HFFc6 (cell line): ENCODE results near the gene PRMT3. TPM values are rescaled to one million over a fixed set of nuclear protein-coding genes. Genes with fewer than 3 reads are reported as not detected.

ENCODE experiments used
- DNase-seq: peaks from one replicate; pipeline ENCODE4 v3.0.0-alpha.2; 2018
- H3K27ac Mint-ChIP-seq: 2 replicates; pipeline ENCODE4 v1.8.0; 2020; ENCODE audit warnings: mild to moderate bottlenecking, mixed read lengths
- H3K27me3 Mint-ChIP-seq: 2 replicates; pipeline ENCODE4 v1.8.0; 2021; ENCODE audit warnings: mild to moderate bottlenecking, moderate library complexity, mixed read lengths; ENCODE audit not compliant: insufficient read depth
- H3K36me3 Mint-ChIP-seq: 2 replicates; pipeline ENCODE4 v1.8.0; 2021; ENCODE audit warnings: low read depth, mixed read lengths
- H3K4me1 Mint-ChIP-seq: 2 replicates; pipeline ENCODE4 v1.8.0; 2020; ENCODE audit warnings: low read depth, mixed read lengths
- H3K4me3 Mint-ChIP-seq: 2 replicates; pipeline ENCODE4 v1.8.0; 2020; ENCODE audit warnings: mild to moderate bottlenecking, moderate library complexity, mixed read lengths
- H3K9me3 Mint-ChIP-seq: 2 replicates; pipeline ENCODE4 v1.8.0; 2020; ENCODE audit warnings: mild to moderate bottlenecking, mixed read lengths
- total RNA-seq, 6 experiments: library from RNA; stranded (reverse); fragmentation: NEBNext Ultra II Directional; extraction: Animal tissue kit (Norgen Biotek cat#: 25700); gene quantifications; 2 replicates in 1 of 6; 3 replicates in 5 of 6; pipeline ENCODE4 v1.2.3, GENCODE V29; 2021
- TF ChIP-seq, protein P1 (sequence below): fragments of 200-600 bp; sonication (generic); IDR thresholded peaks from 2 replicates; pipeline ENCODE4 v1.5.0; 2021; ENCODE audit warnings: antibody characterized with exemption, mild to moderate bottlenecking

The PRMT3 gene
- total RNA-seq, 6 experiments from 2014 or later, result 9.6 to 13.2 (median 12.1) TPM

DNA sequence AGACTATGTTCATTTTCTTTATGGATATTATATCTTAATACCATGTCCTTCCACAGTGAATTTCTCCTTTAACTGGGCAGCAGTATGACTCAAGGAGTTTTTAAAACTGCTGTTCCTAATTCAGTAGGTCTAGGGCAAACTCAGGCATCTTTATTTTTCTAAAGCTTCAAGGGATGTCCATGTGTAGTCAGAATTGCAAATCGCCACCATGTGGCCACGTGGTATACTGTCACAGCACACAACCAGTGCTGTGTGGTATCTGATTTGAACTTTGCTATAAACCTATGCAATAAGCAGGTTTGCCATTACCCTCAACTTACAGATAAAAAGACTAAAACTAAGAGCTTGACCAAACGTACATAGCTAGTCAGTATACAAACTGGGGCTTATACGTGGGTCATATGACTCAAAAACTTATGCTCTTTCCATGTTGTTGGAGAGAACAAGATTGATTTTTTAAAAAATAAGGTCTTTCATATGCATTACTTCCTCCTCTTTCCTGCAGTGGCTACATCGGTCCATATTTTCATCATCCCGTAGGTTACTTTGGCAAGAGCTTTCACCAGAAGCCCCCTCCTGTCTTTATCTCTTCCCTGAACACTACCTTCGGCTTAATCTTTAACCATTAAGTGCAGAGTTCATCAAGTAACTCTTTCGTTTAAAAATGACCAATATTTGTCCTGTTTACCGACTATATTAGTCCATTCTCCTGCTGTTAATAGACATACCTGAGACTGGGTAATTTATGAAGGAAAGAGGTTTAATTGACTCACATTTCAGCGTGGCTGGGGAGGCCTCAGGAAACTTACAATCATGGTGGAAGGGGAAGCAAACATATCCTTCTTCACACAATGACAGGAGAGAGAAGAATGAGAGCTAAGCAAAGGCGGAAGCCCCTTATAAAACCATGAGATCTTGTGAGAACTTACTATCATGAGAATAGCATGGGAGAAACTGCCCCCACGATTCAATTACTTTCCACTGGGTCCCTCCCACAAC, 32.0 kb upstream of the PRMT3 start:
- TF ChIP-seq, protein P1, sequence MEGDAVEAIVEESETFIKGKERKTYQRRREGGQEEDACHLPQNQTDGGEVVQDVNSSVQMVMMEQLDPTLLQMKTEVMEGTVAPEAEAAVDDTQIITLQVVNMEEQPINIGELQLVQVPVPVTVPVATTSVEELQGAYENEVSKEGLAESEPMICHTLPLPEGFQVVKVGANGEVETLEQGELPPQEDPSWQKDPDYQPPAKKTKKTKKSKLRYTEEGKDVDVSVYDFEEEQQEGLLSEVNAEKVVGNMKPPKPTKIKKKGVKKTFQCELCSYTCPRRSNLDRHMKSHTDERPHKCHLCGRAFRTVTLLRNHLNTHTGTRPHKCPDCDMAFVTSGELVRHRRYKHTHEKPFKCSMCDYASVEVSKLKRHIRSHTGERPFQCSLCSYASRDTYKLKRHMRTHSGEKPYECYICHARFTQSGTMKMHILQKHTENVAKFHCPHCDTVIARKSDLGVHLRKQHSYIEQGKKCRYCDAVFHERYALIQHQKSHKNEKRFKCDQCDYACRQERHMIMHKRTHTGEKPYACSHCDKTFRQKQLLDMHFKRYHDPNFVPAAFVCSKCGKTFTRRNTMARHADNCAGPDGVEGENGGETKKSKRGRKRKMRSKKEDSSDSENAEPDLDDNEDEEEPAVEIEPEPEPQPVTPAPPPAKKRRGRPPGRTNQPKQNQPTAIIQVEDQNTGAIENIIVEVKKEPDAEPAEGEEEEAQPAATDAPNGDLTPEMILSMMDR, result peak; percentile 82
- H3K4me3 Mint-ChIP-seq, result no peak overlapping the region
- H3K27ac Mint-ChIP-seq, result no peak overlapping the region
- peak; percentile 50 for DNase-seq
- no peaks in the 10 kb centered on the region for H3K36me3 Mint-ChIP-seq
- H3K4me1 Mint-ChIP-seq, result peaks cover 23% of the 10 kb centered on the region
- peaks cover 4% of the 10 kb centered on the region; the same call in 1 of the 2 replicates for H3K27me3 Mint-ChIP-seq
- H3K9me3 Mint-ChIP-seq, result no peaks in the 10 kb centered on the region

DNA sequence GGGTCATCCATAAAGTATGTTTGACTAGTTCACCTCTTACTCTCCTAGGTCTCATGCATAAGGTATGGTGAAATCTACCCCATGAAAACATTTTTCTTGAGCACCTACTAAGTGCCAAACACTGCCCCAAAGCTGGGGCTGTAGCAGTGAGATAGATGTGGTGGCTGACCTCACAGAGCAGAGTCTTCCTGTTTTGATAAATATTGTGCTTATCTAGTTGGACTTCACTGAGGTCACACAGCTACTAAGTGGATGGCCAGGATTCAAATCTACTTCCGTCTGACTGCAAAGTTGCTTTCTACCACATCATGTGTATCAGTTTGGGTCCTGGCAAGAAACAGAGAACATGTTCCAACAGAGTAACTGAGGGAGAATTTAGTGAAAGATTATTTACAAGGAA, 30.4 kb upstream of the PRMT3 start:
- TF ChIP-seq, protein P1, result no peak
- H3K4me3 Mint-ChIP-seq, result no peak overlapping the region
- H3K9me3 Mint-ChIP-seq, result no peaks in the 10 kb centered on the region
- no peak for DNase-seq
- H3K4me1 Mint-ChIP-seq, result peaks cover 31% of the 10 kb centered on the region
- H3K36me3 Mint-ChIP-seq, result no peaks in the 10 kb centered on the region
- no peak overlapping the region for H3K27ac Mint-ChIP-seq
- H3K27me3 Mint-ChIP-seq, result peaks cover 4% of the 10 kb centered on the region; the same call in 1 of the 2 replicates

DNA sequence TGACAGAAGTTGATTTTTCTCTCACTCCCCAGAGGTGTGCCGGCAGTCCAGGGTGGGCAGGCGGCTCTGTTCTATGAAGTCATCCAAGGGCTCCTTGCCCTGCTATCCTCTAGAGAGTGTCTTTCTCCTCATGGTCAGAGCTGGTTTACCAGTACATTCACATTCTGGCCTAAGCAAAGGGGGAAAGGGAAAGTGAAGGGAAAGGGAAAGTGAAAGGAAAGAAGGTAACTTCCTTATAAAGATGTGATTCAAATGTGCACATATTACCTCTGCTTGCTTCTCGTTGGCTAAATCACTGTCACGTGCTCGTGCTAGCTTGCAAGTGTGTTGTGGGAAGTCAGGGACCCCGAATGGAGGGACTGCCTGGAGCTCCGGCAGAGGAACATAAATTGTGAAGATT, 26.9 kb upstream of the PRMT3 start:
- no peak overlapping the region for H3K27ac Mint-ChIP-seq
- TF ChIP-seq, protein P1, result no peak

DNA sequence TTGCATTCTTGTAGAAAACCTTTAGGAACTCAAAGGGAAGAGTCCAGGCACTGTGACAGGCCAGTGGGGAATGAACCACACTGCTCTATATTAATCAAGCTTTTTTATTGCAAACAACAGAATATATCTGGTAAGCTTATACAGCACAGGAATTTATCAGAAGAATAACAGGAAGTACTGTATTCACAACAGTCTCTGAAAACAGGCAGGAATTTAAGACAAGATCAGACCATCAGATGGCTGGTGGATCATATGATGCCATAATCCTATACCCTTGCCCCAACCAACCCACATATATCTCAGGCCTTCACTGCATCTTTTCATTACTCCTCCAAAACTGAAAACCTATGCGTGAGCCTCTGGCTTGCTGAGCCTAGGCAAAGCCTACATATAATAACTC, 25.0 kb upstream of the PRMT3 start:
- peak overlapping the region; percentile 84; the same call in 1 of the 2 replicates for H3K4me3 Mint-ChIP-seq
- H3K27ac Mint-ChIP-seq, result peak overlapping the region; percentile 70; the same call in 1 of the 2 replicates
- DNase-seq, result no peak
- H3K36me3 Mint-ChIP-seq, result no peaks in the 10 kb centered on the region
- H3K4me1 Mint-ChIP-seq, result peaks cover 61% of the 10 kb centered on the region
- TF ChIP-seq, protein P1, result no peak
- H3K9me3 Mint-ChIP-seq, result no peaks in the 10 kb centered on the region
- H3K27me3 Mint-ChIP-seq, result peaks cover 1% of the 10 kb centered on the region; the same call in 1 of the 2 replicates

More for the DNA sequence above, 26.9 kb upstream of the PRMT3 start:
- no peak for DNase-seq
- Mint-ChIP-seq H3K36me3 (no peaks in the 10 kb centered on the region), H3K27me3 (peaks cover 5% of the 10 kb centered on the region; the same call in 1 of the 2 replicates), H3K4me3 (peak overlapping the region; percentile 65; the same call in 1 of the 2 replicates), H3K4me1 (peaks cover 52% of the 10 kb centered on the region), H3K9me3 (no peaks in the 10 kb centered on the region)

DNA sequence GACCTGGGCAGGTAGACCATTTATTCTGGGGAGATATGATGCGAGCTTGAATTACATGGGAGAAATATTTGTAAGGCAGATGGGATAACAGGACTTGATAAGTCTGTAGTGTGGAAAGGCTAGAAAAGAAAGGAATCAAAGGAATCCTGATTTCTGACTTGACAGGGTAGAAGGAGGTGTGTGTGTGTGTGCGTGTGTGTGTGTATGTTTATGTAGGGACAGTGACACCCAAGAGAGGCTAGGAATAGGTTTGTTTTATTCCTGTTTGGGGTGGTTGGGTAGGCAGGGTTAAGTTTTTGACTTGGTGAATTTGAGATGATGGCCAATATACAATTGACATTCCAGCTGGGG, 24.4 kb upstream of the PRMT3 start:
- TF ChIP-seq, protein P1, result no peak
- DNase-seq, result no peak
- peaks cover 1% of the 10 kb centered on the region; the same call in 1 of the 2 replicates for H3K27me3 Mint-ChIP-seq
- peaks cover 64% of the 10 kb centered on the region for H3K4me1 Mint-ChIP-seq
- no peaks in the 10 kb centered on the region for H3K36me3 Mint-ChIP-seq
- H3K9me3 Mint-ChIP-seq, result no peaks in the 10 kb centered on the region
- H3K27ac Mint-ChIP-seq, result peak overlapping the region; percentile 70
- H3K4me3 Mint-ChIP-seq, result peak overlapping the region; percentile 84
